HG03159 (cell line): ENCODE measurements around the gene USP17L26.
"Not testable (repeated sequence)": the region's sequence is repeated elsewhere in the genome, so short reads cannot be mapped to it uniquely, and the experiment has no call there.

Experiments used
- ATAC-seq: cut with Tn5 transposase; IDR thresholded peaks from one replicate; pipeline ENCODE4 v1.9.1; 2021; ENCODE audit warnings: mild to moderate bottlenecking, moderate library complexity; ENCODE audit not compliant: unreplicated experiment

Gene USP17L26, protein sequence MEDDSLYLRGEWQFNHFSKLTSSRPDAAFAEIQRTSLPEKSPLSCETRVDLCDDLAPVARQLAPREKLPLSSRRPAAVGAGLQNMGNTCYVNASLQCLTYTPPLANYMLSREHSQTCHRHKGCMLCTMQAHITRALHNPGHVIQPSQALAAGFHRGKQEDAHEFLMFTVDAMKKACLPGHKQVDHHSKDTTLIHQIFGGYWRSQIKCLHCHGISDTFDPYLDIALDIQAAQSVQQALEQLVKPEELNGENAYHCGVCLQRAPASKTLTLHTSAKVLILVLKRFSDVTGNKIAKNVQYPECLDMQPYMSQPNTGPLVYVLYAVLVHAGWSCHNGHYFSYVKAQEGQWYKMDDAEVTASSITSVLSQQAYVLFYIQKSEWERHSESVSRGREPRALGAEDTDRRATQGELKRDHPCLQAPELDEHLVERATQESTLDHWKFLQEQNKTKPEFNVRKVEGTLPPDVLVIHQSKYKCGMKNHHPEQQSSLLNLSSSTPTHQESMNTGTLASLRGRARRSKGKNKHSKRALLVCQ

DNA sequence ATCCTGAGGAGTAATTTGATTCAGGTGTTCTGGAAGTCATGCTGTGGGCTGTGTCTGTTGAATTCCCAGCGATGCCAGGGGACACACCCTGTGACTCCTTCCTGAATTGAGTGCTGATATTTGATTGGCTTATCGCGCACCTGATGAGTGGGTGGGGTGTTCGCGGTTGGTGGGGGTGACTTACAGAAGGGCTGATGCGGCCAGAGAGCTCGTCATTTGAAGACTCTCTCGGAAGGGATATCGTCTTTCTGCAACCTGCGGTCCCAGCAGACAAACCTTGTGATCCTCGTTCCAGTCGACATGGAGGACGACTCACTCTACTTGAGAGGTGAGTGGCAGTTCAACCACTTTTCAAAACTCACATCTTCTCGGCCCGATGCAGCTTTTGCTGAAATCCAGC lies at the start of gene USP17L26:
TSS of gene USP17L26 (plus strand) at position 301 of the 400 bp plus-strand sequence. CDS start at position 301, 0 bp downstream.
- ATAC-seq = not testable (repeated sequence)

GRCh38 chr4:9324191-9324590 lies 10.3 kb upstream of the USP17L26 start:
- ATAC-seq = not testable (repeated sequence)

DNA sequence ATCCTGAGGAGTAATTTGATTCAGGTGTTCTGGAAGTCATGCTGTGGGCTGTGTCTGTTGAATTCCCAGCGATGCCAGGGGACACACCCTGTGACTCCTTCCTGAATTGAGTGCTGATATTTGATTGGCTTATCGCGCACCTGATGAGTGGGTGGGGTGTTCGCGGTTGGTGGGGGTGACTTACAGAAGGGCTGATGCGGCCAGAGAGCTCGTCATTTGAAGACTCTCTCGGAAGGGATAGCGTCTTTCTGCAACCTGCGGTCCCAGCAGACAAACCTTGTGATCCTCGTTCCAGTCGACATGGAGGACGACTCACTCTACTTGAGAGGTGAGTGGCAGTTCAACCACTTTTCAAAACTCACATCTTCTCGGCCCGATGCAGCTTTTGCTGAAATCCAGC lies 9.6 kb upstream of the USP17L26 start, which contains the start of gene USP17L24:
TSS of gene USP17L24 (plus strand) at position 301 of the 400 bp plus-strand sequence. CDS start at position 301, 0 bp downstream.
- ATAC-seq = not testable (repeated sequence)

DNA sequence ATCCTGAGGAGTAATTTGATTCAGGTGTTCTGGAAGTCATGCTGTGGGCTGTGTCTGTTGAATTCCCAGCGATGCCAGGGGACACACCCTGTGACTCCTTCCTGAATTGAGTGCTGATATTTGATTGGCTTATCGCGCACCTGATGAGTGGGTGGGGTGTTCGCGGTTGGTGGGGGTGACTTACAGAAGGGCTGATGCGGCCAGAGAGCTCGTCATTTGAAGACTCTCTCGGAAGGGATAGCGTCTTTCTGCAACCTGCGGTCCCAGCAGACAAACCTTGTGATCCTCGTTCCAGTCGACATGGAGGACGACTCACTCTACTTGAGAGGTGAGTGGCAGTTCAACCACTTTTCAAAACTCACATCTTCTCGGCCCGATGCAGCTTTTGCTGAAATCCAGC lies 4.8 kb upstream of the USP17L26 start, which contains the start of gene USP17L25:
TSS of gene USP17L25 (plus strand) at position 301 of the 400 bp plus-strand sequence. CDS start at position 301, 0 bp downstream.
- ATAC-seq = not testable (repeated sequence)

GRCh38 chr4:9339103-9339502 lies 4.6 kb downstream of the USP17L26 start, which contains the start of gene USP17L5:
Gene USP17L5, plus strand, starts transcription at chr4:9339403. Its CDS starts 0 bp downstream, at chr4:9339403.
- ATAC-seq = not testable (repeated sequence)

- not testable (repeated sequence) for ATAC-seq
These were observed 9.4 kb downstream of the USP17L26 start, which contains the start of gene USP17L27 for GRCh38 chr4:9343848-9344247. Gene USP17L27, plus strand, starts transcription at chr4:9344148. Its CDS starts 0 bp downstream, at chr4:9344148.

DNA sequence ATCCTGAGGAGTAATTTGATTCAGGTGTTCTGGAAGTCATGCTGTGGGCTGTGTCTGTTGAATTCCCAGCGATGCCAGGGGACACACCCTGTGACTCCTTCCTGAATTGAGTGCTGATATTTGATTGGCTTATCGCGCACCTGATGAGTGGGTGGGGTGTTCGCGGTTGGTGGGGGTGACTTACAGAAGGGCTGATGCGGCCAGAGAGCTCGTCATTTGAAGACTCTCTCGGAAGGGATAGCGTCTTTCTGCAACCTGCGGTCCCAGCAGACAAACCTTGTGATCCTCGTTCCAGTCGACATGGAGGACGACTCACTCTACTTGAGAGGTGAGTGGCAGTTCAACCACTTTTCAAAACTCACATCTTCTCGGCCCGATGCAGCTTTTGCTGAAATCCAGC lies 14.1 kb downstream of the USP17L26 start, which contains the start of gene USP17L28:
TSS of gene USP17L28 (plus strand) at position 301 of the 400 bp plus-strand sequence. CDS start at position 301, 0 bp downstream.
- ATAC-seq = not testable (repeated sequence)

DNA sequence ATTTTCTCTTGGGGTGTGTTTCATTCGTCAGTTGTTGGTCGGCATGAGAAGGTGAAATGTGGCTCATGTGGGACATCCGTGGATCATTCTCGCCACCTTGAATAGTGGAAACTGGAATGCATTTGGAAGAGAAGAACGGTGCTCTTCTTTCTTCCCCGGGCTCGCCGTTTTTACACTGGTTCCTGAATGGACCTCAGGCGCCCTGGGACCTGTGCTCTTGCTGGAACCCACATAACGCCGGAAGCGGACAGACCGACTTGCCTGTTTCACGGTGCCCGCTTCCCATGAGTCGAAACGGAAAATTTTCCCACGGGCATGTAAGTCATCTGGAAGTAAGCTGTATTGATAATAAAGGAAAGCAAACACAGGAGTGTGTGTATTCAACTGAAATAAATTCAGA lies 16.4 kb downstream of the USP17L26 start:
- ATAC-seq = not testable (repeated sequence)

- ATAC-seq = not testable (repeated sequence)
These were observed 18.9 kb downstream of the USP17L26 start, which contains the start of gene USP17L29 for GRCh38 chr4:9353338-9353737. Gene USP17L29, plus strand, starts transcription at chr4:9353638. Its CDS starts 0 bp downstream, at chr4:9353638.

DNA sequence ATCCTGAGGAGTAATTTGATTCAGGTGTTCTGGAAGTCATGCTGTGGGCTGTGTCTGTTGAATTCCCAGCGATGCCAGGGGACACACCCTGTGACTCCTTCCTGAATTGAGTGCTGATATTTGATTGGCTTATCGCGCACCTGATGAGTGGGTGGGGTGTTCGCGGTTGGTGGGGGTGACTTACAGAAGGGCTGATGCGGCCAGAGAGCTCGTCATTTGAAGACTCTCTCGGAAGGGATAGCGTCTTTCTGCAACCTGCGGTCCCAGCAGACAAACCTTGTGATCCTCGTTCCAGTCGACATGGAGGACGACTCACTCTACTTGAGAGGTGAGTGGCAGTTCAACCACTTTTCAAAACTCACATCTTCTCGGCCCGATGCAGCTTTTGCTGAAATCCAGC lies 28.4 kb downstream of the USP17L26 start, which contains the start of gene USP17L30:
TSS of gene USP17L30 (plus strand) at position 301 of the 400 bp plus-strand sequence. CDS start at position 301, 0 bp downstream.
- not testable (repeated sequence) for ATAC-seq

GRCh38 chr4:9379881-9380280 lies 45.4 kb downstream of the USP17L26 start:
- not testable (repeated sequence) for ATAC-seq

DNA sequence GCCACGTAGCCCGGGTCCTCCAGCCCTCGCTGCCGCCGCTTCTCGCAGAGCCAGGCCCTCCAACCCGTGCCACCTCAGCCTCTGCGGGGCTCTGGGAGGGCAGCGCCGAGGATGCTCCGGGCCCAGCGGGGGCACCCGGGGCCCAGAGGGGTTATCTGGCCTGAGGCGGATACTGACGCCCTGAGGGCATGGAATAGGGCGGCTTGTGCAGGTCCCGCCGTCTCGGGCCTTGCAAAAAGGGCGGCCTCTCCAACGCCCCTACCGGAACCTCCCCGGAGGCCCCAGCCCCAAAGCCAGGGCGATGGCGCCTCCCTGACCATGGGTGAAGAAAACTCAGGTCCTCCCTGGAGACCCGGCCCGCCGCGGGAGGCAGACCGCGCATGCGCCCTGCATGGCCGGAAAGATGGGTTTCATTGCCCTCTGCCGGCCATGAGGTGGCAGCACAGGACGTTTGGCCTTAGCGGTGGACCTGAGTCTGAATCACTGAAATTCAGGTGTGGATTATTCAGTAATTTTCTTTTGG lies 46.6 kb downstream of the USP17L26 start:
- ATAC-seq = not testable (repeated sequence)

GRCh38 chr4:9384126-9384525 lies 49.7 kb downstream of the USP17L26 start:
- ATAC-seq = no peak
